HG03280 (cell line): Measurements from ENCODE around the gene PRRC2C.

Source experiments
- ATAC-seq: cut with Tn5 transposase; IDR thresholded peaks from one replicate; pipeline ENCODE4 v1.9.1; 2021; ENCODE audit warnings: mild to moderate bottlenecking, moderate library complexity; ENCODE audit not compliant: unreplicated experiment

Gene PRRC2C

DNA sequence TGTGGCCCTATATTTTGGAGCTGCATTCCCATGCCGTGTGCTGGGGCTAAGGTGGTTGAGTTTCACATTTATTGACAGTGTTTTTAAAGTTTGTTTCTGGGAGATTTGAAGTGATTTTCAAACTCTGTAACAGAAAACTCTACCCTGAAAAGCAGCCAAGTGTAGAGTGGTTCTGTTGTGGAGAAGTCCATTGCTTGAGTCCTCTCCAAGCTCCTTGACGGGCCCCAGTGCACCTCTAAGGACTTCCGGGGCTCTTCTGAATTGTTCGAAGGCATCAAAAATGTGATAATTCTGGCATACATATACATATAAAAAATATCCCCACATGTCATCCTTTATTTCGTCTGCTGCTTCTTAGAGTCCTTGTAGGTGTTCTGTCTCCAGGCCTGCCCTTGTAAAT lies 141.7 kb downstream of the PRRC2C start:
- ATAC-seq, result no peak

DNA sequence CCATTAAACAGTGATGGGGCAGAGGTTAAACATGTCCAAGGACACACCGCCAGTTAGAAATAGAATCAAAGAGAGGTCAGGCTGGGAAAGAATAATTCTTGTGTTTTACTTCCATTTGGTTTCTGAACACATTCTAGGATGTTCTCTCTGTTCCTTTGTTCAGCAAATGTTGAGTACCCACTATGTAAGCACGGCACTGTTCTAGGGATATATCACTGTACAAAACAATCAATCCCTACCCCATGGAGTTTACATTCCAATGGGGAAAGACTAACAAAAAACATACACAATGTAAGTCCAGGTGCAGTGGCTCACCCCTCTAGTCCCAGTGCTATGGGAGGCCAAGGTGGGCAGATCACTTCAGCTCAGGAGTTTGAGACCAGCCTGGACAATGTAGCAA lies 142.9 kb downstream of the PRRC2C start:
- ATAC-seq, result no peak

DNA sequence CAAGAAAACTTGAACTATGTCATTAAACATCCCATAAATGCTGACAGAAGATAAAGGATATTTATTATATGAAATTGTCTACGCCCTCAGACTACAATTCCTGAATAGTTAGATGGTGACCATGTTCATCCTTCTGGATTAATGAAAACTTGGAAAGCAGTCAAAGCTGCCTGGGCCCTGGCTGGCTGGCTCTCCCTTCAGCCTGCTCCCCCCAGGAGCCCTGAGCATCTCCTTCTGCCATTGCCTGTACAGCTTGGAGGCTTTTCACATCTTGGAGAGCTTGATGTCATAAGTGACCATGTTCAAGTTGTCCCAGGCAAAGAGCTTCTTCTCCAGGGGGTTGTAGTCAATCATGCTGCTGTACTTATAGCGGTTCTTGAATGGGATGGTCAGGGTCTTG lies 150.3 kb downstream of the PRRC2C start:
- ATAC-seq, result no peak

DNA sequence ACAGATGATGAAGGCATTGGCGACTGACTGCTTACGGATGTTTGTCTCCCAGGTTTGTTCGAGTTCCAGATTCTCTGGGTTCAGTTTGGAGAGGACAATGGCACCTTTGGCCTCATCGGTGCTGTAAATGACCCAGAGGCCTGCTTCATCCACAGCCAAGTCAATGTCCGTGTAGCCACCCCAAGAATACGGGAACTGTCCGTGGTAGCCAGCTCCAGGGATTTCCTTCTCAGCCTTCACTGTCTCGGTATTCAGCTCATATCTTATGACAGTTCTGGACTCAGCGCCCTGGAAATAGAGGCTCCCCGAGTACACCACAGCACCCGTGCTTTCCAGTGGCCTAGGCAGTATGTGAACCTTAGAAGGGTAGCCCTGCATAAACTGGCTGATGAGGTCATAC lies 150.8 kb downstream of the PRRC2C start:
- no peak for ATAC-seq

DNA sequence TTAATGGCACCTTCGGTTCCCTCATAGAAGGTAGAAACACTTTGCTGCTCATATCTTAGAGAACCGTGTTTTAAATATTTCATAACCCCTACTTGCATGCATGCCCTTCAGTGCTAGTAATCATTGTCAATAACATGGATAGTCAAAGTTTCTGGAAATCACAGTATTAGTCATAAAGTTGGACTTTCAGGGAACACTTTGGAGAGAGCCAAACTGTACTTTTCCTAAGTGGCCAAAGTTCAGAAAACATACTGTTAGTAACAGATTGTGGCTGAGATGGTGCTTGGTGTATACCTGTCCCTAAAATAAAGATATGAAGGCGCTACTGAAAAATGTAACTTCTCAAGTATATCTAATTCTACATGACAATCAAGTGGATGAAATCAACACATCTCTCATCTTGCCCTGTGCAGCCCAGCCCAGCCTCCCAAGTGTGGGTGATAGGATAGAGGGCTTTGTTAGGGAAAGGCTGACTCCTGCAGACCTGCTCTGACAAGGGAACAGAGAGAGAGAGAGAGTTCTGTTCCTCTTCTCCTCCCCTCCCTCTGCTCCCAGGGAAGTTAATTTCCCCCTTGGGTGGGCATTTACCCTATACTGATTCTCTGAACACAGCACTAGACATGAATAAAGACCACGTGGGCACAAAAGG lies 152.7 kb downstream of the PRRC2C start:
- no peak for ATAC-seq

DNA sequence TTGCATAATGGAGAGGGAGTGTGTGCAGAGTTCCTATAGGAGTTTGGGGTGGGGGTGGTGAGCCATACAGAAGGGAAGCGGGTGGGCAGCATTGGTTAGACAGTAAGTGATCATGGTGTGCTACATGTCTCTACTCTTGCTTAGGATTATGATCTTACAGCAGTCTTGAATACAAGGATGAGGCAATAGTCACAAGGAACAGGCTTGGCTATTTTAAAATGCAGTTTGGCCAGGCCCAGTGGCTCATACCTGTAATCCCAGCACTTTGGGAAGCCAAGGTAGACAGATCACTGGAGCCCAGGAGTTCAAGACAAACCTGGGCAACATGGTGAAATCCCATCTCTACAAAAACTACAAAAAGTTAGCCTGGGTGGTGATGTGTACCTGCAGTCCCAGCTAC lies 154.9 kb downstream of the PRRC2C start:
- ATAC-seq, result no peak

DNA sequence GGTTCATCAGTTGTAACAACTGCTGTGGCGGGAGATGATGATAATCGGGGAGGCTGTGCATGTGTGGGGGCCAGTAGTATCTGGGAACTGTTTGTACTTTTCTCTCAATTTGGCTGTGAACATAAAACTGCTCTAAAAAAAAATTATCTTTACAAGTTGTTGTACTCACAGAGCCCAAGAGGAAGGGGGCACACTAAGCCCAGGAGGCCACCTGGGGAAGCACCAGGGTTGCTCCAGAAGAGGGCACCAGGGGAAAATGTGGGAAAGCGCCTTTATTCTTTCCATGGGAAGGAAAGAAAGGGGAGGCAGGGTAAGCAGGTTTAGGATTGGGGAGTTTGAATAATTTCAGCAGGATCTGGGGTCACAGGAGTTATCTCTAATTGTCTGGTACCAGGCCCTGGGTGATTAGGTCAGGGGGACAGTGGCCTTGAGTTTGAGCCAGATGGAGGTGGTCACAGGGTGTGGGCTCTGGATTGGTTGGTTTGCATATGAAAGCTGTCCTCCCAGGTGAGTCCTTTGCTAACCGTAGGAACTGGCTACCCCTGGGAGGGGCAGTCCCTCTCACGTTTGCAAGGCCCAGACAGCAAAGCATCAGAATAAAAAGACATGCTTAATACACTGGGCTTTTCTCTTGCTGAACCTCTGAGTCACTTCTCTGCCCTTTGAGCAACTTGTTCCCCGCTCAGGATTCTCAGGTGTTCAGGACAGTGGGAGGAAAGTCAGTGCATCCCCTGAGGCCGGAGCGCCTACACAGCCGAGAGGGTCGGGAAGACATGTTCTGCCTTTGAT lies 155.9 kb downstream of the PRRC2C start:
- no peak for ATAC-seq

DNA sequence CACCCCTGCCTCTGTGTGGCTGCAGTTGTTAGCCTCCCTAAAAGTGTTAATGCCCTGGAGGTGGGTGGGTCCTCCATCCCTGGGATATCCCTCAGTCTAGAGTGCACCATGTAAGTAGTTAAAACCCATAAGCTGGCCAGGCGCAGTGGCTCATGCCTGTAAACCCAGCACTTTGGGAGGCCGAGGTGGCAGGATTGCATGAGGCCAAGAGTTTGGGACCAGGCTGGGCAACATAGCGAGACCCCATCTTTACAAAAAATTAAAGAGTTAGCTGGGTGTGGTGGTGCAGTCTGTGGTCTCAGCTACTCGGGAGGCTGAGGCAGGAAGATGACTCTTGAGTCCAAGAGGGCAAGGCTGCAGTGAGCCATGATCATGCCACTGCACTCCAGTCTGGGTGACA lies 156.9 kb downstream of the PRRC2C start:
- no peak for ATAC-seq
